HEK293 (cell line): ENCODE results near the gene TMOD1.
"Not testable (repeated sequence)": the region's sequence is repeated elsewhere in the genome, so short reads cannot be mapped to it uniquely, and the experiment has no call there.

Source experiments
- CTCF ChIA-PET: fragments of 350-600 bp; formaldehyde crosslinking; extraction: SDS; loops from one replicate; lab custom pipeline; 2021; ENCODE audit warnings: antibody characterized with exemption; lab: Yijun Ruan, JAX
- POLR2A ChIA-PET: fragments of 300-600 bp; formaldehyde crosslinking; extraction: SDS; loops from one replicate; lab custom pipeline; 2020; ENCODE audit warnings: antibody characterized with exemption, inconsistent platforms; lab: Yijun Ruan, JAX
- H3K27ac ChIP-seq: fragments of 200-500 bp; sonication (Bioruptor generic); 2 replicates; pipeline ENCODE4 v1.5.1; 2014; ENCODE audit warnings: low read depth, low read length, control low read depth, inconsistent platforms; ENCODE audit errors: extremely low read depth
- H3K36me3 ChIP-seq, 2 experiments: fragments of 200-500 bp in 1 of 2; sonication (Bioruptor generic) in 1 of 2; 1 replicate in 1 of 2; 2 replicates in 1 of 2; pipeline ENCODE4 v1.5.1; 2014 to 2017; ENCODE audit warnings: inconsistent platforms in 2 of 2, low read length in 2 of 2; ENCODE audit not compliant: control insufficient read depth in 2 of 2, insufficient read depth in 1 of 2
- H3K4me1 ChIP-seq: fragments of 200-500 bp; sonication (Bioruptor generic); 2 replicates; pipeline ENCODE4 v1.5.1; 2014; ENCODE audit warnings: mild to moderate bottlenecking, low read length, inconsistent platforms; ENCODE audit not compliant: control insufficient read depth, insufficient read depth
- H3K4me3 ChIP-seq: 2 replicates; pipeline ENCODE4 v1.5.1; 2011; ENCODE audit warnings: low read depth, mild to moderate bottlenecking, control low read depth, low read length, moderate library complexity
- H3K9me3 ChIP-seq: fragments of 200-500 bp; sonication (Bioruptor generic); 2 replicates; pipeline ENCODE4 v1.5.1; 2014; ENCODE audit warnings: low read depth, low read length, inconsistent platforms; ENCODE audit not compliant: control insufficient read depth, insufficient read depth
- GLI2 ChIP-seq: fragments of 450-650 bp; formaldehyde crosslinking; IDR thresholded peaks from 2 replicates; pipeline ENCODE4; 2017; ENCODE audit warnings: missing biosample characterization, missing genetic modification characterization, low read depth, borderline replicate concordance
- ZBTB8A ChIP-seq: fragments of 450-650 bp; formaldehyde crosslinking; IDR thresholded peaks from 2 replicates; pipeline ENCODE4 v1.5.1; 2016; ENCODE audit warnings: missing biosample characterization, missing genetic modification characterization
- ZNF114 ChIP-seq: fragments of 450-650 bp; formaldehyde crosslinking; IDR thresholded peaks from 2 replicates; pipeline ENCODE4 v1.5.0; 2017; ENCODE audit warnings: missing biosample characterization, missing genetic modification characterization
- ZNF248 ChIP-seq: fragments of 450-650 bp; formaldehyde crosslinking; IDR thresholded peaks from 2 replicates; pipeline ENCODE4 v1.5.1; 2017; ENCODE audit warnings: missing biosample characterization, missing genetic modification characterization
- ZNF324 ChIP-seq: fragments of 450-650 bp; formaldehyde crosslinking; IDR thresholded peaks from 2 replicates; pipeline ENCODE4 v1.5.1; 2016; ENCODE audit warnings: missing biosample characterization, missing genetic modification characterization
- ZNF792 ChIP-seq: fragments of 450-650 bp; formaldehyde crosslinking; IDR thresholded peaks from 2 replicates; pipeline ENCODE4 v1.5.1; 2016; ENCODE audit warnings: missing biosample characterization, missing genetic modification characterization
- ZSCAN30 ChIP-seq: fragments of 450-650 bp; IDR thresholded peaks from 2 replicates; pipeline ENCODE4 v1.5.1; 2018; ENCODE audit warnings: missing biosample characterization, mild to moderate bottlenecking, missing genetic modification characterization, moderate library complexity
- TF ChIP-seq, protein P1 (sequence below): fragments of 450-650 bp; formaldehyde crosslinking; IDR thresholded peaks from 2 replicates; pipeline ENCODE4 v1.5.1; 2017; ENCODE audit warnings: missing biosample characterization, missing genetic modification characterization
- TF ChIP-seq, protein P2 (sequence below): fragments of 450-650 bp; formaldehyde crosslinking; IDR thresholded peaks from 2 replicates; pipeline ENCODE4 v1.5.1; 2016; ENCODE audit warnings: missing biosample characterization, missing genetic modification characterization

The TMOD1 gene

DNA sequence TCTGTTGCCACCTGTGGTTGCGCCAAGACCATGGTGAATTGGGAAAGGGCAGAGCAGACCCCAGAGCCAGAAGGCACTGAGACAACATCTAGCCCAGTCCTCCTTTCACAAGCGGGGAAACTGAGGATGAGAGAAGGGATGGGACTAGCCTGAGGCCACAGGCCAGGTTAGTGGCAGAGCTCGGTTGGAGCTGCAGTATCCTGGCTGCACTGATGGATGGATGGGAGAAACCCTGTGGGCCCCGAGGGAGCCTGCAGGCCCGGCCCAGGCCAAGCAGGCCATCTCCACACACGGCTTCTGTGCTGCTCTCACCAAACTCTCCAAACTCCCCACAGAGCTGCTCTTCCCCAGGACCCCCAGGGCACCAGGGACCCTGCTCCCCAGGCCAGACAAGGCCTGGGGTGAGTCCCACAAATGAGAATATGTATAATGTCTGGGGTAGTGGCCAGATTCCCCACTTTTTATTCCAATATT lies 71.5 kb downstream of the TMOD1 start:
- Histone ChIP-seq H3K4me3 (no peak overlapping the region), H3K4me1 (no peaks in the 10 kb centered on the region), H3K36me3 (peaks cover 0 to 68% of the 10 kb centered on the region in 2 experiments; a peak in 1 of 3 replicates), H3K27ac (no peak overlapping the region), H3K9me3 (no peaks in the 10 kb centered on the region)
- no peak for TF ChIP-seq ZNF114 (tag by site-specific recombination)
- TF ChIP-seq ZSCAN30 = no peak
- TF ChIP-seq, protein P1, sequence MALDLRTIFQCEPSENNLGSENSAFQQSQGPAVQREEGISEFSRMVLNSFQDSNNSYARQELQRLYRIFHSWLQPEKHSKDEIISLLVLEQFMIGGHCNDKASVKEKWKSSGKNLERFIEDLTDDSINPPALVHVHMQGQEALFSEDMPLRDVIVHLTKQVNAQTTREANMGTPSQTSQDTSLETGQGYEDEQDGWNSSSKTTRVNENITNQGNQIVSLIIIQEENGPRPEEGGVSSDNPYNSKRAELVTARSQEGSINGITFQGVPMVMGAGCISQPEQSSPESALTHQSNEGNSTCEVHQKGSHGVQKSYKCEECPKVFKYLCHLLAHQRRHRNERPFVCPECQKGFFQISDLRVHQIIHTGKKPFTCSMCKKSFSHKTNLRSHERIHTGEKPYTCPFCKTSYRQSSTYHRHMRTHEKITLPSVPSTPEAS = no peak
- TF ChIP-seq, protein P2, sequence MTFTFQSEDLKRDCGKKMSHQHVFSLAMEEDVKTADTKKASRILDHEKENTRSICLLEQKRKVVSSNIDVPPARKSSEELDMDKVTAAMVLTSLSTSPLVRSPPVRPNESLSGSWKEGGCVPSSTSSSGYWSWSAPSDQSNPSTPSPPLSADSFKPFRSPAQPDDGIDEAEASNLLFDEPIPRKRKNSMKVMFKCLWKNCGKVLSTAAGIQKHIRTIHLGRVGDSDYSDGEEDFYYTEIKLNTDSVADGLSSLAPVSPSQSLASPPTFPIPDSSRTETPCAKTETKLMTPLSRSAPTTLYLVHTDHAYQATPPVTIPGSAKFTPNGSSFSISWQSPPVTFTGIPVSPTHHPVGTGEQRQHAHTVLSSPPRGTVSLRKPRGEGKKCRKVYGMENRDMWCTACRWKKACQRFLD (tag by site-specific recombination) = no peak
- no peak for TF ChIP-seq GLI2 (tag by site-specific recombination)
- TF ChIP-seq ZNF792 (tag by site-specific recombination) = no peak
- POLR2A ChIA-PET = no interaction called here
- CTCF ChIA-PET = interaction anchor here (0.6 to 1.0 kb wide), 2 partner anchors 26 to 104 kb away, joined by 3 to 4 read pairs; no protein-coding TSS in a partner anchor

DNA sequence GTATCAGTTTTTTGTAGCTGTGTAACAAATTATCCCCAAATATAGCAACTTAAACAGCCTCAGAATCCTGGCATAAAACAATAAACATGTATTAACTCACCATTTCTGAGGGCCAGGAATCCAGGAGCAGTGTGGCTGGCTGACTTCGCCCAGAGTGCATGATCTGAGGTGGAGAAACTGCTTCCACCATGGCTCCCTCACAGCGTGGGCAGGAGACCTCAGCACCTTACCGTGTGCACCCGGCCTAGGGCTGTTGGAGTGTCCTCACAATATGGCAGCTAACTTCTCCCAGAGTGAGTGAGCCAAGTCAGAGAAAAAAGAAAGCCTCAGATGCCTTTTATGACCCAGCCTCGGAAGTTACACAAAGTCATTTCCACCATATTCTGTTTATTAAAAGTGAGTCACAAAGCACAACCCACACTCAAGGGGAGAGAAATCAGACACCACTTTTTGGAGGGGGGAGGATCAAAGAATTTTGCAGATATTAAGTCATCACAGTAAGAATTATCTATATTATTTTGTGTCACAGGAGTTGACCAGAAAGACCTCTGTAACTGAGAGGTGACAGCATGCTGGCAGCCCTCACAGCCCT lies 72.1 kb downstream of the TMOD1 start:
- ChIA-PET POLR2A (no interaction called here), CTCF (interaction anchor here (1.0 kb wide), 1 partner anchor 105 kb away, joined by 3 read pairs; no protein-coding TSS in a partner anchor)
- H3K9me3 ChIP-seq = no peaks in the 10 kb centered on the region
- TF ChIP-seq ZNF792 (tag by site-specific recombination) (no peak), ZBTB8A (tag by site-specific recombination) (no peak), ZNF248 (tag by site-specific recombination) (no peak), ZNF324 (tag by site-specific recombination) (no peak)
- H3K36me3 ChIP-seq = peaks cover 0 to 61% of the 10 kb centered on the region in 2 experiments; a peak in 1 of 3 replicates
- no peaks in the 10 kb centered on the region for H3K4me1 ChIP-seq
- no peak overlapping the region for H3K27ac ChIP-seq
- no peak overlapping the region for H3K4me3 ChIP-seq

DNA sequence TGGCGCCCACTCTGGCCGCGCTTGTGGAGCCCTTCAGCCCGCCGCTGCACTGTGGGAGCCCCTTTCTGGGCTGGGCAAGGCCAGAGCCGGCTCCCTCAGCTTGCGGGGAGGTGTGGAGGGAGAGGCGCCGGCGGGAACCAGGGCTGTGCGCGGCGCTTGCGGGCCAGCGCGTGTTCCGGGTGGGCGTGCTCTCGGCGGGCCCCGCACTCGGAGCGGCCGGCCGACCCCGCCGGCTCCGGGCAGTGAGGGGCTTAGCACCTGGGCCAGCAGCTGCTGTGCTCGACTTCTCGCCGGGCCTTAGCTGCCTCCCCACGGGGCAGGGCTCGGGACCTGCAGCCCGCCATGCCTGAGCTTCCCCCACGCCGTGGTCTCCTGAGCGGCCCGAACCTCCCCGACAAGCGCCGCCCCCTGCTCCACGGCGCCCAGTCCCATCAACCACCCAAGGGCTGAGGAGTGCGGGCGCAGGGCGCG lies 72.7 kb downstream of the TMOD1 start:
- POLR2A ChIA-PET, H3K4me3 ChIP-seq, H3K27ac ChIP-seq, H3K9me3 ChIP-seq, H3K4me1 ChIP-seq, CTCF ChIA-PET: not testable (repeated sequence)
- H3K36me3 ChIP-seq = peaks cover 0 to 56% of the 10 kb centered on the region in 2 experiments; a peak in 1 of 3 replicates

DNA sequence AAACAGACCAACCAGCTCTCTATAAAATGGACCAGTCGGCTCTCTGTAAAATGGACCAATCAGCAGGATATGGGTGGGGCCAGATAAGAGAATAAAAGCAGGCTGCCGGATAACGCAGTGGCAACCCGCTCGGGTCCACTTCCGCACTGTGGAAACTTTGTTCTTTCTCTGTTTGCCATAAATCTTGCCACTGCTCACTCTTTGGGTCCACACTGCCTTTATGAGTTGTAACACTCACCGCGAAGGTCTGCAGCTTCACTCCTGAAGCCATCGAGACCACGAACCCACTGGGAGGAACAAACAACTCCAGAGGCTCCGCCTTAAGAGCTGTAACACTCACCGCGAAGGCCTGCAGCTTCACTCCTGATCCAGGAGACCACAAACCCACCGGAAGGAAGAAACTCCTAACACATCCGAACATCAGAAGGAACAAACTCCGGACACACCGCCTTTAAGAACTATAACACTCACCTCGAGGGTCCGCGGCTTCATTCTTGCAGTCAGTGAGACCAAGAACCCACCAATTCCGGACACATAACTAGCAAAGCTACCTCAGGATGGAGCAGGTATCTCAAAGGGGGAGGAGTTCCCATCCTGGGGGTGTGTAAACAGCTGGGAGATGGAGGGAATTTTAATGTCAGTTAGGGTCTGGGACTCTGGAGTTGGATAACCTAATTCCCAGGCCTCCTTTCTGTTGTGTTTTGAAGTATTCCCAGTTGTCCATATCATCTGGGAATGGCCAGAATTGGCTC lies 73.6 kb downstream of the TMOD1 start:
- peaks cover 0 to 47% of the 10 kb centered on the region in 2 experiments; a peak in 1 of 3 replicates for H3K36me3 ChIP-seq
- H3K9me3 ChIP-seq, H3K4me1 ChIP-seq, POLR2A ChIA-PET, H3K4me3 ChIP-seq, H3K27ac ChIP-seq: not testable (repeated sequence)
- CTCF ChIA-PET = interaction anchor here (5.9 kb wide), 1 partner anchor 23 kb away, joined by 29 read pairs; no protein-coding TSS in a partner anchor
